Endodermal cell (in vitro differentiated cells): ENCODE results near the gene ALG14. TPM values are rescaled to one million over a fixed set of nuclear protein-coding genes. Genes with fewer than 3 reads are reported as not detected.

Experiments
- DNase-seq: peaks from one replicate; pipeline ENCODE4 v3.0.0-alpha.2; 2017
- H3K27ac ChIP-seq: 2 replicates; pipeline ENCODE4 v1.5.1; 2013; ENCODE audit warnings: mild to moderate bottlenecking, low read depth, low read length, moderate library complexity
- H3K27me3 ChIP-seq: 2 replicates; pipeline ENCODE4 v1.6.1; 2013; ENCODE audit warnings: mild to moderate bottlenecking, low read length, moderate library complexity; ENCODE audit not compliant: insufficient read depth, control insufficient read depth, poor library complexity, severe bottlenecking
- H3K36me3 ChIP-seq: 2 replicates; pipeline ENCODE4 v1.7.0; 2013; ENCODE audit warnings: mild to moderate bottlenecking, low read length, moderate library complexity; ENCODE audit not compliant: control insufficient read depth, insufficient read depth
- H3K4me1 ChIP-seq: one replicate; pipeline ENCODE4 v1.7.0; 2013; ENCODE audit warnings: low read length; ENCODE audit not compliant: control insufficient read depth, insufficient read depth
- H3K4me3 ChIP-seq: 2 replicates; pipeline ENCODE4 v1.5.1; 2013; ENCODE audit warnings: mild to moderate bottlenecking, low read length, moderate library complexity
- H3K9ac ChIP-seq: 2 replicates; pipeline ENCODE4 v1.6.1; 2013; ENCODE audit warnings: mild to moderate bottlenecking, low read length, moderate library complexity; ENCODE audit not compliant: poor library complexity, severe bottlenecking; ENCODE audit errors: extremely low read depth
- H3K9me3 ChIP-seq: 2 replicates; pipeline ENCODE4 v1.6.1; 2013; ENCODE audit warnings: mild to moderate bottlenecking, low read length, moderate library complexity; ENCODE audit not compliant: control insufficient read depth
- H3K27ac Mint-ChIP-seq: 2 replicates; pipeline ENCODE4 v1.8.0; 2020; ENCODE audit warnings: mixed read lengths
- H3K27me3 Mint-ChIP-seq: 2 replicates; pipeline ENCODE4 v1.8.0; 2021; ENCODE audit warnings: mild to moderate bottlenecking, mixed read lengths; ENCODE audit not compliant: insufficient read depth
- H3K36me3 Mint-ChIP-seq: 2 replicates; pipeline ENCODE4 v1.8.0; 2020; ENCODE audit warnings: low read depth, mixed read lengths
- H3K4me1 Mint-ChIP-seq: 2 replicates; pipeline ENCODE4 v1.8.0; 2020; ENCODE audit warnings: mixed read lengths
- H3K4me3 Mint-ChIP-seq: 2 replicates; pipeline ENCODE4 v1.8.0; 2020; ENCODE audit warnings: mild to moderate bottlenecking, moderate library complexity, mixed read lengths
- H3K9me3 Mint-ChIP-seq: 2 replicates; pipeline ENCODE4 v1.8.0; 2020; ENCODE audit warnings: mild to moderate bottlenecking, mixed read lengths
- WGBS, 2 experiments: methylation state at CpG; one replicate each; pipeline versions ENCODE4 v1.1.5 to v1.1.7; 2013; ENCODE audit warnings: missing lambda C conversion rate in 2 of 2, mixed read lengths in 1 of 2; ENCODE audit not compliant: insufficient coverage in 1 of 2, insufficient read length in 1 of 2; 5-methylcytosine and 5-hydroxymethylcytosine counted together
- total RNA-seq, 2 donors: library from RNA; stranded (reverse); fragmentation: NEBNext Ultra II Directional in 1 of 2; extraction: Animal tissue kit (Norgen Biotek cat#: 25700) in 1 of 2; gene quantifications; 2 replicates in 1 of 2; 3 replicates in 1 of 2; pipeline ENCODE4 v1.2.1, GENCODE V29; 2021
- TF ChIP-seq, protein P1 (sequence below): fragments of 200-600 bp; sonication (generic); conservative IDR thresholded peaks from 2 replicates; pipeline ENCODE4 v1.5.0; 2021; ENCODE audit warnings: antibody characterized with exemption, mild to moderate bottlenecking

Gene ALG14
- total RNA-seq, 2 donors from 2014 or later: 5.9 to 7.0 TPM

DNA sequence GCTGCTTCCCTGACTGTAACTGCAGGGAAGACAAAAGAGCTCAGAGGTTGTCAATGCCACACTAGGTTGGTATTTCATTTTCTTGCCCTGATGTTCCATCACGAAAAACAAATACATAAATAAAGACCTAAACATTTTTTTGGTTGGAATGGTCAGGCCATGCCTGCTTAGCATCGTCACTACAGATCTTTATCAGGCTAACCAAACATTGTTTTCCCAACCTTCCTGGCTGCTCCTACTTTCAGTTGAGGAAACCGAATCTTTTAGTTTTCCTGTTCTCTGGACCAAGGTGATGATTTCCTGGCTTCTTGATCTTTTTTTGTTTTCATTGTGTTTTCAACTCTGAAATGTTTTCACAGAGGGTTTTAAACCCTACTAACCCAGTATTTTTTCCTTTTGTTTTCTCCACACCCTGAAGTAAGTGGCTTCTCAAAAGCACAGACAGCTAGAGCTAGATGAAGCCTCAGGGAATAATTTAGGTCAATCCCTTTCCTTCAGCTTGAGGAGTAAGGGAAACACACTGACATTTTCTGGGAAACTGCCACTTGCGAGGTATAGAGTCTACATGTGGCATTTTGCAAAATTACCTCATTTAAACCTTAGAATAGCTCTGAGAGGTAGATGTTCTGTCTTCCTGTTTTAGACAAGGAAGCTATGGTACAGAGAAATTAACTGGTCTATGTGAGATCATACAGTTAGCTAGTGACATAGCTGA, 78.7 kb downstream of the ALG14 start:
- no peak overlapping the region for H3K4me3 Mint-ChIP-seq
- H3K9me3 Mint-ChIP-seq: no peaks in the 10 kb centered on the region
- H3K9me3 ChIP-seq: no peaks in the 10 kb centered on the region
- WGBS, 2 experiments: 84 to 87% methylated on average over 3 to 4 of the region's 4 CpGs
- no peak overlapping the region for H3K27ac ChIP-seq
- TF ChIP-seq, protein P1, sequence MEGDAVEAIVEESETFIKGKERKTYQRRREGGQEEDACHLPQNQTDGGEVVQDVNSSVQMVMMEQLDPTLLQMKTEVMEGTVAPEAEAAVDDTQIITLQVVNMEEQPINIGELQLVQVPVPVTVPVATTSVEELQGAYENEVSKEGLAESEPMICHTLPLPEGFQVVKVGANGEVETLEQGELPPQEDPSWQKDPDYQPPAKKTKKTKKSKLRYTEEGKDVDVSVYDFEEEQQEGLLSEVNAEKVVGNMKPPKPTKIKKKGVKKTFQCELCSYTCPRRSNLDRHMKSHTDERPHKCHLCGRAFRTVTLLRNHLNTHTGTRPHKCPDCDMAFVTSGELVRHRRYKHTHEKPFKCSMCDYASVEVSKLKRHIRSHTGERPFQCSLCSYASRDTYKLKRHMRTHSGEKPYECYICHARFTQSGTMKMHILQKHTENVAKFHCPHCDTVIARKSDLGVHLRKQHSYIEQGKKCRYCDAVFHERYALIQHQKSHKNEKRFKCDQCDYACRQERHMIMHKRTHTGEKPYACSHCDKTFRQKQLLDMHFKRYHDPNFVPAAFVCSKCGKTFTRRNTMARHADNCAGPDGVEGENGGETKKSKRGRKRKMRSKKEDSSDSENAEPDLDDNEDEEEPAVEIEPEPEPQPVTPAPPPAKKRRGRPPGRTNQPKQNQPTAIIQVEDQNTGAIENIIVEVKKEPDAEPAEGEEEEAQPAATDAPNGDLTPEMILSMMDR: no peak
- H3K36me3 Mint-ChIP-seq: no peaks in the 10 kb centered on the region
- no peak overlapping the region for H3K27ac Mint-ChIP-seq
- H3K27me3 ChIP-seq: no peaks in the 10 kb centered on the region
- no peak for DNase-seq
- H3K4me1 ChIP-seq: peaks cover 8% of the 10 kb centered on the region
- no peak overlapping the region for H3K9ac ChIP-seq
- H3K4me3 ChIP-seq: no peak overlapping the region
- H3K4me1 Mint-ChIP-seq: peaks cover 15% of the 10 kb centered on the region
- H3K27me3 Mint-ChIP-seq: no peaks in the 10 kb centered on the region
- H3K36me3 ChIP-seq: no peaks in the 10 kb centered on the region

DNA sequence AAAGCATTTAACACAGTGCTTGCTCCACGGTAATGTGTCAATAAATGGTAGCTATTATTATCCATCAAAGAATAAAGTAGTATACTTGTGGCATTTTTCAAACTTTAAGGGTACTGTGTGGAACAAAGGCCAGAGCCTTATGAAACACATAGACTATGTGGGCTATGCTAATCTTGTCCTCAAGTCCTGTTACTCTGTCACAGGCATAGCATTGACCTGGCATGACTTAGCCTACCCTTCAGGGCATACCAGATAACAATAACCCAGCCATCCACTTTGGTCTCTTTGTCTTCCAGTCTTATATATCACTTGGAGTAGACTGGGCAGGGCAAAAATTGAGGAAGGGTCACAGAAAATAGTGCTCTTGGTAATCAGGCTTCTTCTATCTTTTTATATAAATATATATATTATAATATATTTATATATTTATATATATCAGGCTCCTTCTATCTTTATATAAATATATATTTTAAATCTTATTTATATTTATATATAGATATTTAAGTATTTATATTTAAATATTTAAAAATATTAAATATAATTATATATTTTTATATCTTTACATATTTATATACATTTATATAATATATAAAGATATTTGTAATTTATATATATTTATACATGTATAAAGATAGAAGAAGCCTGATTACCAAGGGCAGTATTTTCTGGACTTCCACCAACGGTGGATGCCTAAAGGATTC, 79.7 kb downstream of the ALG14 start:
- Mint-ChIP-seq H3K27me3 (no peaks in the 10 kb centered on the region), H3K4me3 (no peak overlapping the region), H3K36me3 (no peaks in the 10 kb centered on the region), H3K4me1 (peaks cover 15% of the 10 kb centered on the region), H3K9me3 (no peaks in the 10 kb centered on the region), H3K27ac (no peak overlapping the region)
- WGBS, 2 experiments: 91 to 100% methylated on average over 1 to 2 of the region's 2 CpGs
- Histone ChIP-seq H3K27ac (no peak overlapping the region), H3K9me3 (no peaks in the 10 kb centered on the region), H3K9ac (no peak overlapping the region), H3K4me1 (peaks cover 8% of the 10 kb centered on the region), H3K27me3 (no peaks in the 10 kb centered on the region), H3K36me3 (no peaks in the 10 kb centered on the region), H3K4me3 (no peak overlapping the region)
- DNase-seq: no peak
- TF ChIP-seq, protein P1: no peak

DNA sequence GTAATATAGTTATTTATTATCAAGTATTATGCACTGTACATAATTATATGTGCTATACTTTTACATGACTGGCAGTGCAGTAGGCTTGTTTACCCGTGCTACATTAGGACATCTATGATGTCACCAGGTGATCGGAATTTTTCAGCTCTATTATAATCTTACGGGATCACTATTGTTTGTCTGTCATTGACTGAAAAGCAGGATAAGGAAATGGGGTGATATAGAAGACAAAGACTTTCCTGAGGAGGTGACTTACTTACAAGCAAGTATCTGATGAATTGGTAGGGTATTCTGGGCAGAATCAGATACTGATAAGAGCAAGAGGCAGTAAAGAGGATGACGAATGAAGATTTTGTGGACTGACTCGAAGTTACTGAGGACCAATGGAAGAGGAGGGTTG, 80.6 kb downstream of the ALG14 start:
- H3K27ac Mint-ChIP-seq: no peak overlapping the region
- Histone ChIP-seq H3K27me3 (no peaks in the 10 kb centered on the region), H3K9me3 (no peaks in the 10 kb centered on the region), H3K27ac (no peak overlapping the region), H3K4me1 (peaks cover 8% of the 10 kb centered on the region), H3K36me3 (no peaks in the 10 kb centered on the region), H3K9ac (no peak overlapping the region), H3K4me3 (no peak overlapping the region)
- no peaks in the 10 kb centered on the region for H3K27me3 Mint-ChIP-seq
- peaks cover 15% of the 10 kb centered on the region for H3K4me1 Mint-ChIP-seq
- H3K9me3 Mint-ChIP-seq: no peaks in the 10 kb centered on the region
- no peak for DNase-seq
- no peaks in the 10 kb centered on the region for H3K36me3 Mint-ChIP-seq
- WGBS, 2 experiments: 89 to 93% methylated on average over 5 of the region's 5 CpGs
- TF ChIP-seq, protein P1: no peak
- H3K4me3 Mint-ChIP-seq: no peak overlapping the region
